KOPT-K1 (cell line): Measurements from ENCODE around the gene AKT2.
A peak's percentile ranks its signal among the peaks of the same experiment; 100 is the strongest.

Experiments used
- H3K27ac ChIP-seq: fragments of 200-600 bp; sonication (generic); 2 replicates; pipeline ENCODE4 v1.5.1; 2016; ENCODE audit warnings: antibody characterized with exemption, mild to moderate bottlenecking, low read depth, low read length; ENCODE audit not compliant: poor library complexity, severe bottlenecking
- H3K36me3 ChIP-seq: fragments of 200-600 bp; sonication (generic); 2 replicates; pipeline ENCODE4 v1.5.1; 2017; ENCODE audit warnings: antibody characterized with exemption, mild to moderate bottlenecking, low read length, moderate library complexity; ENCODE audit not compliant: insufficient read depth
- H3K9me3 ChIP-seq: fragments of 200-600 bp; sonication (generic); 2 replicates; pipeline ENCODE4 v1.5.1; 2017; ENCODE audit warnings: antibody characterized with exemption, low read length, mild to moderate bottlenecking; ENCODE audit not compliant: insufficient read depth, poor library complexity, severe bottlenecking

Gene AKT2

GRCh38 chr19:40283414-40284250, 1.5 kb downstream of the AKT2 start:
- Histone ChIP-seq H3K27ac (peak overlapping the region; percentile 96), H3K36me3 (peaks cover 24% of the 10 kb centered on the region), H3K9me3 (no peaks in the 10 kb centered on the region)

GRCh38 chr19:40282920-40283319, 2.2 kb downstream of the AKT2 start:
- no peaks in the 10 kb centered on the region for H3K9me3 ChIP-seq
- H3K27ac ChIP-seq: no peak overlapping the region
- peaks cover 30% of the 10 kb centered on the region for H3K36me3 ChIP-seq

GRCh38 chr19:40282209-40282580, 3.0 kb downstream of the AKT2 start:
- Histone ChIP-seq H3K27ac (no peak overlapping the region), H3K9me3 (no peaks in the 10 kb centered on the region), H3K36me3 (peaks cover 30% of the 10 kb centered on the region)

GRCh38 chr19:40281381-40282208, 3.5 kb downstream of the AKT2 start:
- H3K9me3 ChIP-seq: no peaks in the 10 kb centered on the region
- H3K27ac ChIP-seq: no peak overlapping the region
- H3K36me3 ChIP-seq: peaks cover 30% of the 10 kb centered on the region

GRCh38 chr19:40280608-40281221, 4.4 kb downstream of the AKT2 start:
- H3K27ac ChIP-seq: peak overlapping the region; percentile 33
- H3K9me3 ChIP-seq: no peaks in the 10 kb centered on the region
- H3K36me3 ChIP-seq: peaks cover 30% of the 10 kb centered on the region

GRCh38 chr19:40279761-40280607, 5.2 kb downstream of the AKT2 start:
- peaks cover 30% of the 10 kb centered on the region for H3K36me3 ChIP-seq
- H3K9me3 ChIP-seq: no peaks in the 10 kb centered on the region
- H3K27ac ChIP-seq: peak overlapping the region; percentile 33

GRCh38 chr19:40279120-40279551, 6.0 kb downstream of the AKT2 start:
- Histone ChIP-seq H3K36me3 (peaks cover 30% of the 10 kb centered on the region), H3K27ac (peak overlapping the region; percentile 33), H3K9me3 (no peaks in the 10 kb centered on the region)

- Histone ChIP-seq H3K36me3 (peaks cover 30% of the 10 kb centered on the region), H3K27ac (no peak overlapping the region), H3K9me3 (no peaks in the 10 kb centered on the region)
Observed at GRCh38 chr19:40278361-40279035, 6.6 kb downstream of the AKT2 start.

GRCh38 chr19:40277356-40278059, 7.6 kb downstream of the AKT2 start:
- Histone ChIP-seq H3K9me3 (no peaks in the 10 kb centered on the region), H3K36me3 (peaks cover 29% of the 10 kb centered on the region), H3K27ac (no peak overlapping the region)

- H3K9me3 ChIP-seq: no peaks in the 10 kb centered on the region
- peak overlapping the region; percentile 54 for H3K27ac ChIP-seq
- H3K36me3 ChIP-seq: peaks cover 16% of the 10 kb centered on the region; the same call in 1 of the 2 replicates
Observed at GRCh38 chr19:40274585-40275544, 10.3 kb downstream of the AKT2 start.

GRCh38 chr19:40273469-40274360, 11.4 kb downstream of the AKT2 start:
- no peaks in the 10 kb centered on the region for H3K9me3 ChIP-seq
- peak overlapping the region; percentile 44 for H3K27ac ChIP-seq
- H3K36me3 ChIP-seq: peaks cover 22% of the 10 kb centered on the region; the same call in 1 of the 2 replicates

- H3K36me3 ChIP-seq: peaks cover 21% of the 10 kb centered on the region; the same call in 1 of the 2 replicates
- no peaks in the 10 kb centered on the region for H3K9me3 ChIP-seq
- no peak overlapping the region for H3K27ac ChIP-seq
Observed at GRCh38 chr19:40272261-40272660, 12.9 kb downstream of the AKT2 start.
